CD4-positive, alpha-beta T cell treated with Interleukin-12 subunit alpha and Interleukin-12 subunit beta, for 1 hour (primary cell): ENCODE results near the gene UBE2U.

Experiments
- DNase-seq: peaks from one replicate; pipeline ENCODE4 v3.0.0-alpha.2; 2020

The UBE2U gene, protein sequence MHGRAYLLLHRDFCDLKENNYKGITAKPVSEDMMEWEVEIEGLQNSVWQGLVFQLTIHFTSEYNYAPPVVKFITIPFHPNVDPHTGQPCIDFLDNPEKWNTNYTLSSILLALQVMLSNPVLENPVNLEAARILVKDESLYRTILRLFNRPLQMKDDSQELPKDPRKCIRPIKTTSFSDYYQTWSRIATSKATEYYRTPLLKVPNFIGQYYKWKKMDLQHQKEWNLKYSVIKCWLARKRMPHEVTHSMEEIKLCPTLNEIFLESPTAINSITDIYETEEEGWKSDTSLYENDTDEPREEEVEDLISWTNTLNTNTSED

DNA sequence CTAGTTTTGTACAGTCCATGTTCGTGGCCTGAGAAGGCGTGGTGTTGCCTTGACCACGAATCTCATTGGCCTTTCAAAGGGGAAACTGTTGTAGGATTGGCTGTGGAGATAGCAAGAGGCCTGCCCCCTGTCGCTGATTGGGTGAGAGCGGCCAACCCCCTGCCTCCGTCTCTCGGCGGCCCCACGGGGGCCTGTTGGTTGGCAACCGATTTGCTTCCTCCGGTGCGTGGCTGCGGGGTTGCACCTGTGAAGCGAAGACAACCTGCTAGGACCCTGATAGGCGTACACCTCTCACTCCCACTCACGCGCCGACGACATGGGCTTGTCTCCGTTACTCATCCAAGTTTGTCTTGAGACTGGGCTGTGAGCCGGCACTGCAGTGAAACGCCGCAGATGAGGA, at the start of gene UBE2U:
Gene UBE2U (plus strand): TSS at position 204 of the 400 bp plus-strand sequence. CDS start 428 bp downstream, outside the sequence.
- DNase-seq: no peak

DNA sequence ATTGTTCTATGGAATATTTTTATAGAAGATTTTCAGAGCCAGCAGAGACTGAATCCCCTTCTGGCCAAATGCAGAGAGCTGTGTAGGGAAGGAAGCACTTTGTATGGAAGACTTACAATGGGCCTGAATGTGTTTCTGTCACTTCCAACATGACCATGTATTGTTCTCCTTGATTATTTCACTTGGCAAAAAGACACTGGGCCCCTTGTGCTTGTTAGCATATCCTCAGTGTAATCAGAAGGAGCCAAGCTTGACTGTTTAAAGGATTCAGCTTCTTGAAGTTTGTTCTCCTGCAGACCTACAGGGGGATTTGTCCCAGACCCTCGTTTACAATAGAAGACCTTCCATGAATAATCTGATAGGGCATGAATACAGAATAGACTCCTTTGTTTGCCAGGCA, 48.1 kb upstream of the UBE2U start:
- DNase-seq: no peak

DNA sequence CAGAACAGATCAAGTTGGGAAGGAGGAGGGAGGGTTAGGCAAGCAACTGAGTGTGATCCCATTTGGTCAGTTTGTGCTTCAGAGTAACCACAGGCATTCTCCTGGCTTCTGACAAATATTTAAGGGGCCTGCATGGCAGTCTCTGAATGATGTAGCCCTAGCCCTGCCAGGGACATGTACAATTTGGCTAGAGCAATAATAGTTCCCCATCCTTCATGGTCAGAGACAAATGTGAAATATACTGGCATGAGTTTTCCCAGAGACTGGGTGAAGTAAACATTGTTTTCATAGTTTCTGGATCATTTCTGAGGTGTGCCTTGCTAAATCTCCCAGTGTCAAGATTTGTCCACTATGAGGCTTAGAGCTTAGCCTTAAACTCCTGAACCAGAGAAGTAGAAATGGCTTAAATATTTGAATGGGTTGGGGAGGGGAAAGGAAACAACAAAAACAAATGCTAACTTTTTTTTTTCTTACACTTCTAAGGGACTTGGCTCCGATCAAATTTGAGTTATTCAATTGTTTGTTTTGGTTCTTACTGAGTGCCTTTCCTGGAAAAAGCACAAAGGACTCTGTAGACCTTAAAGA, 42.0 kb upstream of the UBE2U start:
- DNase-seq: no peak

- DNase-seq: no peak
These were observed 41.3 kb upstream of the UBE2U start for GRCh38 chr1:64162151-64162550.

DNA sequence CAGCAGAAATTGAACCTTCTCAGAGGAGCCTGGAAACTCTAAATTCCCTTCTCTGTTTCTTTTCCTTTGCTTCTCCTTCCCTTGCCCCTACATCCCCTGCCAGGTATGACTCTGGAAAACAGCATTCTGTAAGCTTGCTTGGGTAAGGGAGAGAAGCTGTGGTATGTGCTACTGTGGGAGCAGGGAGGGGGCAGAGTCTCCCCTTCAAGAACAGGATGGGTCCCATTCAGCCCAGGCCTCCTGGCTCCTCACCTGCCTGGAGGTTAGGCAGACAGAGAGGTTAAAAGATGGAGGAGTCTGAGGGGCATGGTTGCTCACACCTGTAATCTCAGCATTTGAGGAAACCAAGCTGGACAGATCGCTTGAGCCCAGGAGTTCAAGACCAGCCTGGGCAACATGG, 40.6 kb upstream of the UBE2U start:
- no peak for DNase-seq

- no peak for DNase-seq
These were observed 40.0 kb upstream of the UBE2U start for GRCh38 chr1:64163431-64163830.

GRCh38 chr1:64163970-64164369, 39.5 kb upstream of the UBE2U start:
- DNase-seq: no peak

DNA sequence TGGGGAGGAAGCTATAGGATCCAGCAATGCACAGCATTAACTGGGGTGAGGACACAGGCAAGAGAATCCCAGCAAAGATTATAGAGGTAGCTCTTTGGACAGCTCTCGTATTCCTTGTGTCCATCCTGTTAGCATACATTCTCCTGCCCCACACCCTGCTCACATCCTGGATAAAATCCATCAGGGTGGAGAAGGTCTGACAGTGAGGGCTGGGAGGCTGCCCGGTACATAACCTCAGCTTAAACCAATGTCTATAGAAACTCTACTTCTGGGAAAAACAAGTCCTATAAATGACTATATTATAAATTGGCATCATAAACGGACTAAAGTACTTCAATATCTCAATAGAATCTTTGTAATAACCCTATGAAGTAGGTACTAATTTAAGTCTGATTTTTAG, 36.8 kb upstream of the UBE2U start:
- no peak for DNase-seq

- DNase-seq: no peak
These were observed 36.2 kb upstream of the UBE2U start for GRCh38 chr1:64167176-64167575.

- DNase-seq: no peak
These were observed 32.2 kb upstream of the UBE2U start for GRCh38 chr1:64171246-64171645.

DNA sequence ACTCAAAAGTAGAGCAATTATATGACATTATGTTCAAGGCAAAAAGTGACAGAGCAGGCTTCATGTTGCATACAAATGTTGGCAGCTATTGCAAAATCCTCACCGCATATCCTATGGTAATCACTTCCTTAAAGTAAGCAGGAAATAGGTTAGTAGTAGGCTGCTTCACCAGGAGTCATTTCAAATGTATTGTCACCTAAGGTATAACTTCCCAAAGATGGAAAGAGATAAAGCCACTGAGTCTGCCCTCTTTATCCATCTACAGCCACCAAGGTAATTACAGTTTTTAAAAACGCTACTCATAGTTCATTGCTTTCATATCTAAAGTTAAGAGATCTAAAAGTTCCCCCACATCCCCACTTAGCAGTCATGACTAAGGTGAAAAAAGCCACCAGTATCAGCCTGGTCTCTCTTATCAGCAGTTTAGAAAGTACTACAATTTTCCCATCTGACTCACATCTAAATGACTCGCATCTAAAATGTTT, 31.6 kb upstream of the UBE2U start:
- no peak for DNase-seq

- DNase-seq: no peak
These were observed 30.9 kb upstream of the UBE2U start for GRCh38 chr1:64172458-64172983.

DNA sequence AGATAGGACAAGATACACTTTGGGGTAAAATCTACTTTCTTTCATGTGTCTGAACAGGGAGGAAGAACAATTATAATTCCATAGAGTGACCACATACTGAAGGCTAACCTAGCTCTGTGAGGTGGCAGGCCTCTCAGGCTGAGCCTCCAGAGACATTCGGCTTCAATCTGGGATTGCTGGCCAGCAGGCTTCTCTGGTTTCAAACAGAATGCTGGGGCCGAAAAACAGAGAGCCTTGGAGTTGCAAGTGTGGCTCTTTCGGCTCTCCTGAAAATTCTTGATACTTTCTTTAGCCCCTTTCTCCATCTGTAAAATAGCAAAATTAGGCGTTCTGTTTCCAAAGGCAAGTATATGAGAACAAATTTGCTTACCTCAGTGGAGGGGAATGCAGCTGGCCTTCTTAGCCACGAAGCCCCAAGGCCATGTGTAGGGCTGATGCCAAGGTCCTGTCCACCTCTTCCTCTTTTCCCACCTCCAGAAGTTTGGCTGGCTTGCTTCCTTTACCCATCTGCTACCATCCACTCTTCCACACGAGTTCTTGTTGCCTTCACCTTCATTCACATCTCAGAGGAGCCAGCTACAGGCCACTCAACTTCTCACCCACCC, 30.0 kb upstream of the UBE2U start:
- no peak for DNase-seq

DNA sequence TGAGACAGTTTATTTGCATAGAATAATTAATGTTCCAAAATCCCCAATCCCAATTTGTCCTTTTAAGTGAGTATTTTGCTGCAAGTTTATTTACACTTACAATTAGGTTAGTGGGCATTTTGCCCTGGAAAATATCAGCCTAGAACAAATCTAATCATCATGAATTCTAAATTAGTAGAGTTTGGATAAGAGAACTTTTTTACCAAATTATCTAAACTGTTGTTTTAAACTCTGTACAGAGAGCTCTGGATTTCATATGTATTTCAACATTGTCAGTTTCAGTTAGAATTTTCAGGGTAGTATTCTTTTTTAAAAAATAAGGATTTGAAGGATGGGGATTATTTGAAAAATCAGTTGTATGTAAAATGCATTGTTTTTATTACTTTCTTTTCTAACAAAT, 27.8 kb upstream of the UBE2U start:
- no peak for DNase-seq

- no peak for DNase-seq
These were observed 26.8 kb upstream of the UBE2U start for GRCh38 chr1:64176659-64177058.

GRCh38 chr1:64179588-64179987, 23.8 kb upstream of the UBE2U start:
- no peak for DNase-seq

DNA sequence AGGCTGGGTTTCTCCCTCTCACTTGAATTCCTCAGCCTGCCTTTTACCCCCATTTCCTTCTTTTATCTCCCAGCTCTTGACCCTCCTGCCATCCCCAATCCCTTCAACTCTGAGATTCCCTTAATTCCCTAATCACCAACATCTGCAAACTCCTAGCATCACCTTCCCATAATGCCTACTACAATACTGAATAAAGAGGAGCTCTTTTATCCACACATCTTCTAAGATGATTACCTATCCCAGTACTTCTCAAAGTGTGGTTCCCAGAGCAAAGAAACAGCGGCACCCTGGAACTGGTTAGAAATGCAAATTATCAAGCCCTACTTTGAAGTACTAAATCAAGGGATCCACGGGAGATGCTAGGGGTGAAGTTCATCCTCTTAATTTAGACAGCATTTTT, 21.2 kb upstream of the UBE2U start:
- DNase-seq: no peak

DNA sequence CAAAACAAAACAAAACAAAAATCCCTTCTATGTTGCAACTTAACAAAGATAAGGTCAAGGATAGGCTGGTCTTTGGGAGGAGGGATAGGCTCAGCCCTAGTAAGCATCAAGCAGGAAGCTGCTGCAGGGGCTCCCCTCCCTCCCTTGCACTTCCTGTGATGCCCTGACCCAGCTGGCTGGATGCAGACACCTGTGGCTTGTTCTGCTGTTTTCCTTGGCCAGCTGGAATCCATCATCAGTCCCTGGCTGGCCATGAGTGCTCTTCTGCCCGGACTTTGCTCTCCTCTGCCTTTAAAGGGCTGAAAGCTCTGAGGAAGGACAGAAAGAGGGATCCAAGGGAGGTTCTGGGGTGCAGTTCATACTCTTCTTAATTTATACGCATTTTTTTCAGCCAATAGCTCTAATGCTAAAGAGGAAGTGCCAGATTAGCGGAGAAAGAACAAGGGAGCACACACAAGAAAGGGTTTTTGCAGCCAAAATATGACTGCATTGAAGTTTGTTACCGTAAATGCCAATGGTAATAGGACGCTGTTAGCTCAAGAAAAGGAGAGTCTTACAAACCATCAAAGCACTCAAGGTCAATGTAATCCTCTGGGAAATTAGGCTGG, 19.9 kb upstream of the UBE2U start:
- no peak for DNase-seq

GRCh38 chr1:64184003-64184440, 19.4 kb upstream of the UBE2U start:
- no peak for DNase-seq

DNA sequence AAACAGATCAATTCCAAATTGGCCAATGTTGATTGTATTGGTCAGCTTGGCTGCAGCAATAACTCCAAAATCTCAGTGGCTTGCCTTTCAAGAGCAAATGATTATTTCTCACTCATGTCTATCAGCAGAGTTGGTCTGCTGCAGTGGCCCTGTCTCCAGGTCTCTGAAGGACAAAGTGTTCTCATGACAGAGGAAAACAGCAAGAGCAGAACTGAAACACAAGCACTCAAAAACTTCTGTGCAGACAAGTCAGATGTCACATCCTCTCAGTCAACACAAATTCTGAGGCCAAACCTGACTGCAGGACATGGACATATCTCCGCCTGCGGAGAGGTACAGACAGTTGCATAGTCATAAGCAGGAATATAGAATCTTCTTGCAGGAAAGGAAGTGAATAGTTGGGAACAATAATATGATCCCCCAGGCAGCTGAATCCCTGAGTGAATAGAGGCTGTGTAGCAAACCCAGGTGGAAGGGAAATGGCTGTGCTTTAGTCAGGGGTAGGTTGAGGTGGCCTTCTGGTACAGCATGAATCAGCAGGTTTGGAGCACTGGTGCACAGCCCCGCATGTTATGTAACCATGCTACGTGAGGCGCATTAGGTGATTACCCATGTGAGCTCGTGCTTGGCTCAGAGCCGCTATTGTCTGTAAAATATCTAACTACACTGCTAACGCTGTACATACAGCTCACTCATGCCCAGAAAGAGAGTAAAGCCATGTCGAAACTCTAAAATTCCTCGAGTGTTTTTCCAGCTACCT, 17.1 kb upstream of the UBE2U start:
- DNase-seq: no peak

DNA sequence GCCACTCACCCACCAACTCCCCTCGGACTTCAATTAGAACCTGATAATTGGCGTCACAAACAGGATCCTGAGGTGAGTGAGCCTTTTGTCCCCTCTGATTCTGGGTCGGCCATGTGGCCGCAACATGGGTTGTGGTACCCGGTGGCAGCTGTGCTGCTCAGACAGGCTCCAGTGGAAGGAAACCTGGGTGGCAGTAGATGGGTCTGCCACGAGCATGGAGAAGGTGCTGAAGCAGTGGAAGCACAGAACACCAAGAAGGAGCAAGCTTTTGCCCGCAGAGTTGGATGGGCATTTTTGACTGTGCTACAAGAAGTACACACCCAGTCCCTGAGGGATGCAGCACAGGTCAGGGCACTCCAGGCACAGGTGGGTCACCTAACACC, 16.5 kb upstream of the UBE2U start:
- no peak for DNase-seq

DNA sequence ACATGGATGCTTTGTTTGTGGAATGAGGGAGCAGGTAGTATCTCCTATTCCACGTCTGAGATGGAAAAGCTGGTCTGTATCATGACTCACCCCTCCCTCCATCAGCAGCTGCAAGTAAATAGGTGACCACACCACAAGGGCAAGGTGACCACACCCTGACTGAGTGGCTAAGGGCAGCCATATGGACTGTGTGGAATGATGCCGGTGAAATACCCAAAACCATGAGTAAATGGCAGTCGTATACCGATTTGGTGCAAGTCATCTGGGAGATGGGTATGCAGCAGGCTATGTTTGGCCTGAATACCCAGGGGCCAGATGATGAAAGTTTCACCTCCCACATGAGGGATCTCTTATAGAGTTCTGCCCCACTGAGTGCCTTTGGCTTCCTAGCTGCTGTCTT, 15.8 kb upstream of the UBE2U start:
- DNase-seq: no peak

DNA sequence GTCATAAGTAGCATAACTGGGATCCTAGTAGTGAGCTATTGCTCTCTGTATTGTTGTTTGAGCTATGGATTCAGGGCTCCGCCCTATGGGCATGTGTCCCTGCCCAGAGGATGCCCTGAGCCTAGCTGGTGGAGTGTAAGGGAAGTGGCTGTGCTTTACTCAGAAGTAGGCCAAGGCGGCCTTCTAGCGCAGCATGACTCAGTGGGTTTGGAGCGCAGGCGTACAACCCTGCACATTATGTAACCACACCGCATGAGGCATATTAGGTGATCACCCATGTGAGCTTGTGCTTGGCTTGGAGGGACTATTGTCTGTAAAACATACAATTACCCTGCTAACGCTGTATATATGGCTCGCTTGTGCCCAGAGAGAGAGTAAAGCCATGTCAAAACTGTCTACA, 11.1 kb upstream of the UBE2U start:
- no peak for DNase-seq
